Endothelial cell of umbilical vein (primary cell): Measurements from ENCODE around the gene SUGCT.

ENCODE experiments used
- CTCF ChIP-seq, 2 donors: IDR thresholded peaks; 1 replicate in 1 of 2; 2 replicates in 1 of 2; pipeline ENCODE4 v1.5.1; 2011; ENCODE audit warnings: low read length in 2 of 2, mild to moderate bottlenecking in 2 of 2, moderate library complexity in 2 of 2, control low read depth in 1 of 2, inconsistent platforms in 1 of 2, low read depth in 1 of 2; ENCODE audit not compliant: insufficient read depth in 1 of 2; ENCODE audit errors: extremely low read depth in 1 of 2
- EZH2 ChIP-seq: IDR thresholded peaks from 2 replicates; pipeline ENCODE4 v1.6.1; 2012; ENCODE audit warnings: borderline replicate concordance, low read depth, mild to moderate bottlenecking, moderate library complexity, low read length, inconsistent platforms; ENCODE audit not compliant: severe bottlenecking
- FOS ChIP-seq: IDR thresholded peaks from 2 replicates; pipeline ENCODE4 v1.6.1; 2011; ENCODE audit warnings: mild to moderate bottlenecking, low read length, moderate library complexity, borderline replicate concordance; ENCODE audit not compliant: insufficient read depth
- GATA2 ChIP-seq: IDR thresholded peaks from 2 replicates; pipeline ENCODE4 v1.7.0; 2011; ENCODE audit warnings: low read depth, mild to moderate bottlenecking, moderate library complexity, mixed read lengths, low read length; ENCODE audit not compliant: insufficient read length, insufficient read depth
- JUN ChIP-seq: IDR thresholded peaks from 2 replicates; pipeline ENCODE4 v1.6.1; 2011; ENCODE audit warnings: borderline replicate concordance, low read depth; ENCODE audit not compliant: insufficient read length, insufficient read depth
- MAX ChIP-seq: IDR thresholded peaks from 2 replicates; pipeline ENCODE4 v1.6.1; 2011; ENCODE audit not compliant: insufficient read depth, insufficient read length
- MYC ChIP-seq: IDR thresholded peaks from one replicate; pipeline ENCODE4 v1.6.1; 2011; ENCODE audit warnings: mild to moderate bottlenecking, low read depth, low read length
- POLR2A ChIP-seq: IDR thresholded peaks from 2 replicates; pipeline ENCODE4 v1.6.1; 2012; ENCODE audit warnings: low read depth, mild to moderate bottlenecking, control low read depth, low read length
- POLR2AphosphoS5 ChIP-seq: IDR thresholded peaks from 2 replicates; pipeline ENCODE4 v1.6.1; 2012; ENCODE audit warnings: low read depth, mild to moderate bottlenecking, control low read depth, low read length, moderate library complexity; ENCODE audit not compliant: insufficient read depth

- TF ChIP-seq CTCF (IDR thresholded peaks at IDR 0.05; ENCODE audit: extremely low read depth in 1 of 2, insufficient read depth in 1 of 2, low read depth in 1 of 2, low read length in 2 of 2) (no peak), POLR2A (no peak), MYC (no peak), POLR2AphosphoS5 (no peak), GATA2 (no peak), EZH2 (no peak), MAX (no peak), FOS (no peak), JUN (no peak)
Observed at GRCh38 chr7:40641701-40642100, 506.9 kb downstream of the SUGCT start.
